Measurements from ENCODE around the gene CDC42EP2.

- TF ChIP-seq CTCF (IDR thresholded peaks at IDR 0.05), result no peak
- TF ChIP-seq EZH2 (IDR thresholded peaks at IDR 0.05), result no peak
These were observed 24.0 kb downstream of the CDC42EP2 start for GRCh38 chr11:65338676-65339075.
